PC-9 (cell line): ENCODE results near the gene SGK1. TPM values are rescaled to one million over a fixed set of nuclear protein-coding genes. Genes with fewer than 3 reads are reported as not detected.

ENCODE experiments used
- BruUV-seq: library from RNA; stranded (reverse); fragments of 400-500 nt; replicated peaks from 2 replicates; lab custom pipeline; 2021; lab: Mats Ljungman, UMichigan
- CTCF ChIA-PET: fragments of 300-600 bp; sonication (Branson Sonifier 250); formaldehyde crosslinking; loops from one replicate; lab custom pipeline; 2022; ENCODE audit warnings: antibody characterized with exemption; lab: Charles Lee
- POLR2A ChIA-PET: fragments of 300-600 bp; sonication (Branson Sonifier 250); formaldehyde crosslinking; loops from one replicate; lab custom pipeline; 2022; ENCODE audit warnings: antibody characterized with exemption; ENCODE audit not compliant: unreplicated experiment; lab: Charles Lee
- DNase-seq, 2 experiments: peaks; one replicate each; pipeline versions ENCODE4 v3.0.0 to v3.0.0-alpha.2; 2015 to 2022; ENCODE audit warnings: mixed read lengths in 1 of 2
- H2AFZ ChIP-seq: fragments of 200-600 bp; sonication (generic); 2 replicates; pipeline ENCODE4 v1.8.1; 2017; ENCODE audit warnings: antibody characterized with exemption
- H3F3A ChIP-seq: fragments of 200-600 bp; sonication (generic); 2 replicates; pipeline ENCODE4 v1.8.1; 2017; ENCODE audit warnings: antibody characterized with exemption, mild to moderate bottlenecking, low read depth; ENCODE audit not compliant: insufficient read depth
- H3K27ac ChIP-seq: fragments of 200-600 bp; sonication (generic); 2 replicates; pipeline ENCODE4 v1.6.1; 2016; ENCODE audit warnings: mixed run types
- H3K27me3 ChIP-seq: fragments of 200-600 bp; sonication (generic); 2 replicates; pipeline ENCODE4 v1.6.1; 2016; ENCODE audit warnings: low read depth, mixed run types; ENCODE audit not compliant: insufficient read depth
- H3K36me3 ChIP-seq: fragments of 200-600 bp; sonication (generic); 2 replicates; pipeline ENCODE4 v1.6.1; 2016; ENCODE audit warnings: low read depth, mixed run types
- H3K4me1 ChIP-seq: fragments of 200-600 bp; sonication (generic); replicated peaks from 2 replicates; pipeline ENCODE4 v1.6.1; 2016; ENCODE audit warnings: mixed run types; ENCODE audit not compliant: insufficient read depth
- H3K4me2 ChIP-seq: fragments of 200-600 bp; sonication (generic); 2 replicates; pipeline ENCODE4 v1.6.1; 2017; ENCODE audit warnings: mixed run types
- H3K4me3 ChIP-seq: fragments of 200-600 bp; sonication (generic); 2 replicates; pipeline ENCODE4 v1.6.1; 2016; ENCODE audit warnings: mixed run types
- H3K79me2 ChIP-seq: fragments of 200-600 bp; sonication (generic); 2 replicates; pipeline ENCODE4 v1.6.1; 2017; ENCODE audit warnings: low read depth, mixed run types
- H3K9me2 ChIP-seq: fragments of 200-600 bp; sonication (generic); 2 replicates; pipeline ENCODE4 v1.8.1; 2017; ENCODE audit warnings: mild to moderate bottlenecking; ENCODE audit not compliant: insufficient read depth
- H3K9me3 ChIP-seq: fragments of 200-600 bp; sonication (generic); 2 replicates; pipeline ENCODE4 v1.8.1; 2016; ENCODE audit warnings: low read depth; ENCODE audit not compliant: insufficient read depth
- H4K20me1 ChIP-seq: fragments of 200-600 bp; sonication (generic); 2 replicates; pipeline ENCODE4 v1.8.1; 2017; ENCODE audit not compliant: insufficient read depth
- EZH2 ChIP-seq: fragments of 200-600 bp; sonication (generic); IDR thresholded peaks from 2 replicates; pipeline ENCODE4 v1.8.0; 2017; ENCODE audit warnings: antibody characterized with exemption, low read depth
- intact Hi-C: fragments of 100-400 bp; cut with micrococcal nuclease; formaldehyde crosslinking; loops from one replicate; pipeline ENCODE4 v1.10.0; 2022; ENCODE audit not compliant: unreplicated experiment
- total RNA-seq: library from RNA; stranded (reverse); gene quantifications from 2 replicates; pipeline ENCODE4 v1.2.3, GENCODE V29; 2021
- TF ChIP-seq, protein P1 (sequence below): fragments of 200-600 bp; sonication (generic); conservative IDR thresholded peaks from 2 replicates; pipeline ENCODE4 v1.6.1; 2017; ENCODE audit warnings: mixed run types, antibody characterized with exemption, mild to moderate bottlenecking, moderate library complexity

Gene SGK1
- total RNA-seq, 1 experiment from 2014 or later, result 11.3 TPM

DNA sequence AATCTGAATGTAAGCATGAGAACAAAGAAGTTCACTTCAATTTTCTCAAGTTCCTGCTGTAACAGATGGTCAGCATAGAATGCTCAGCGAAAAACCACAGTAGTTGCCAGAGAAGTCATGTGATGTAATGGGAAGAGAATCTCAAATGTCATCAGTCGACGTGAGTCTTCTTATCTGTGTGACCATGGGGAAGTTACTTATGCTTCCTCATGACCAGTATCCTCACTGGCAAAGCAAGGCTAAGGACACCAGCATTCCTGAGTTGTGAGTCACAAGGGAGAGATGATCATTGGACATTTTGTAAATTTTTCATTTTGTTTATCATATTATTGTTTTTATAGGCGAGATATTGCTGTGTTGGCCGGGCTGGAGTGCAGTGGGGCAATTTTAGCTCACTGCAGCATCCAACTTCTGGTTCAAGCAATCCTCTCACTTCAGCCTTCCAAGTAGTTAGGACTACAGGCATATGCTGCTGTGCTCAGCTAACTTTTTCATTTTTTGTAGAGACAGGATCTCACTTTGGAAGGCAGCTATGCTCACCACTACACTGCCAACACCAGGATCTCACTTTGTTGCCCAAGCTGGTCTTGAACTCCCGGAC lies 21.9 kb downstream of the SGK1 start:
- Histone ChIP-seq H3K36me3 (no peaks in the 10 kb centered on the region), H3K4me3 (no peak overlapping the region), H3K27ac (peak overlapping the region; percentile 70), H3K79me2 (no peaks in the 10 kb centered on the region), H3K4me1 (peaks cover 30% of the 10 kb centered on the region), H3K9me3 (0 out of 2 replicates have a peak, but pooled peaks cover 4% of the 10 kb centered on the region), H3K9me2 (no peaks in the 10 kb centered on the region), H2AFZ (no peak overlapping the region), H4K20me1 (no peaks in the 10 kb centered on the region), H3K4me2 (peak overlapping the region; percentile 50), H3F3A (peaks cover 26% of the 10 kb centered on the region), H3K27me3 (no peaks in the 10 kb centered on the region)
- ChIA-PET POLR2A (interaction anchor here (0.6 to 0.7 kb wide), 2 partner anchors 117 to 1554 kb away, joined by 3 to 6 read pairs; no protein-coding TSS in a partner anchor), CTCF (no interaction called here)
- TF ChIP-seq EZH2, result no peak
- TF ChIP-seq, protein P1, sequence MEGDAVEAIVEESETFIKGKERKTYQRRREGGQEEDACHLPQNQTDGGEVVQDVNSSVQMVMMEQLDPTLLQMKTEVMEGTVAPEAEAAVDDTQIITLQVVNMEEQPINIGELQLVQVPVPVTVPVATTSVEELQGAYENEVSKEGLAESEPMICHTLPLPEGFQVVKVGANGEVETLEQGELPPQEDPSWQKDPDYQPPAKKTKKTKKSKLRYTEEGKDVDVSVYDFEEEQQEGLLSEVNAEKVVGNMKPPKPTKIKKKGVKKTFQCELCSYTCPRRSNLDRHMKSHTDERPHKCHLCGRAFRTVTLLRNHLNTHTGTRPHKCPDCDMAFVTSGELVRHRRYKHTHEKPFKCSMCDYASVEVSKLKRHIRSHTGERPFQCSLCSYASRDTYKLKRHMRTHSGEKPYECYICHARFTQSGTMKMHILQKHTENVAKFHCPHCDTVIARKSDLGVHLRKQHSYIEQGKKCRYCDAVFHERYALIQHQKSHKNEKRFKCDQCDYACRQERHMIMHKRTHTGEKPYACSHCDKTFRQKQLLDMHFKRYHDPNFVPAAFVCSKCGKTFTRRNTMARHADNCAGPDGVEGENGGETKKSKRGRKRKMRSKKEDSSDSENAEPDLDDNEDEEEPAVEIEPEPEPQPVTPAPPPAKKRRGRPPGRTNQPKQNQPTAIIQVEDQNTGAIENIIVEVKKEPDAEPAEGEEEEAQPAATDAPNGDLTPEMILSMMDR, result no peak
- intact Hi-C loops, result loop anchor here (1.0 to 10.0 kb wide), 3 partner anchors 121 to 349 kb away; no protein-coding TSS in a partner anchor
- peak; percentile 63 to 99 for DNase-seq
- no TSS peak for BruUV-seq

- no peaks in the 10 kb centered on the region for H4K20me1 ChIP-seq
- TF ChIP-seq EZH2, result no peak
- TF ChIP-seq, protein P1, result no peak
- H3K4me1 ChIP-seq, result peaks cover 28% of the 10 kb centered on the region
- no peaks in the 10 kb centered on the region for H3K79me2 ChIP-seq
- no peak overlapping the region for H3K27ac ChIP-seq
- H3K9me3 ChIP-seq, result 0 out of 2 replicates have a peak, but pooled peaks cover 5% of the 10 kb centered on the region
- no TSS peak for BruUV-seq
- no peaks in the 10 kb centered on the region for H3K27me3 ChIP-seq
- no peak overlapping the region for H3K4me3 ChIP-seq
- DNase-seq, result no peak
- ChIA-PET CTCF (no interaction called here), POLR2A (no interaction called here)
- peaks cover 27% of the 10 kb centered on the region for H3F3A ChIP-seq
- H3K9me2 ChIP-seq, result no peaks in the 10 kb centered on the region
- H2AFZ ChIP-seq, result no peak overlapping the region
- no peak overlapping the region for H3K4me2 ChIP-seq
- no peaks in the 10 kb centered on the region for H3K36me3 ChIP-seq
- intact Hi-C loops, result loop anchor here (10.0 kb wide), 1 partner anchor 351 kb away; no protein-coding TSS in a partner anchor
Measured at GRCh38 chr6:134293659-134294161, 24.2 kb downstream of the SGK1 start.

DNA sequence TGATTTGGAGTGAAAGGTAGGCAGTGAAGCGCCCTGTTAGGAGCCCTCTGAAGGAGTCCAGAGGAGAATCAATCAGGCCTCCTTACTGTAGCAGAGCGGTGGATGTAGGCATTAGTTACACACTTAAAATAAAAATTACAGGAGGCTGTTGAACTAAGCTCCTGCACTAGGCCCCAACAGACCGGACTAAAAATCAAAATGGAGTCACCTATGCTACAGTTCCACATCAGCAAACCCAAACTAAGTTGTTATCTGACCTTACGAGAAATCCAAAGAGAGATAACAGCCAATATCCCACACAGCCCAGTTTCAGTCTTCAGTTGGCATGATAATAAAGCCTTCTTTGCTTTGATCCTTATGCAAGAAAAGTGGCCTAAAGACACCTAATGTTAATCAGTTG lies 26.8 kb downstream of the SGK1 start:
- H2AFZ ChIP-seq, result no peak overlapping the region
- no peaks in the 10 kb centered on the region for H3K27me3 ChIP-seq
- POLR2A ChIA-PET, result no interaction called here
- no peaks in the 10 kb centered on the region for H3K79me2 ChIP-seq
- no TSS peak for BruUV-seq
- H3K27ac ChIP-seq, result no peak overlapping the region
- H3K4me3 ChIP-seq, result no peak overlapping the region
- DNase-seq, result no peak
- H3K4me1 ChIP-seq, result peaks cover 43% of the 10 kb centered on the region
- H3F3A ChIP-seq, result peaks cover 36% of the 10 kb centered on the region
- CTCF ChIA-PET, result no interaction called here
- TF ChIP-seq, protein P1, result no peak
- no peak for TF ChIP-seq EZH2
- H4K20me1 ChIP-seq, result no peaks in the 10 kb centered on the region
- H3K9me3 ChIP-seq, result 0 out of 2 replicates have a peak, but pooled peaks cover 5% of the 10 kb centered on the region
- no peaks in the 10 kb centered on the region for H3K36me3 ChIP-seq
- H3K4me2 ChIP-seq, result no peak overlapping the region
- no peaks in the 10 kb centered on the region for H3K9me2 ChIP-seq
- intact Hi-C loops, result loop anchor here (10.0 kb wide), 1 partner anchor 354 kb away; no protein-coding TSS in a partner anchor
